Measurements from ENCODE around the gene RGS12. TPM values are rescaled to one million over a fixed set of nuclear protein-coding genes. Genes with fewer than 3 reads are reported as not detected.

RGS12 gene
- total RNA-seq, 1 experiment from 2014 or later: 16.9 TPM

DNA sequence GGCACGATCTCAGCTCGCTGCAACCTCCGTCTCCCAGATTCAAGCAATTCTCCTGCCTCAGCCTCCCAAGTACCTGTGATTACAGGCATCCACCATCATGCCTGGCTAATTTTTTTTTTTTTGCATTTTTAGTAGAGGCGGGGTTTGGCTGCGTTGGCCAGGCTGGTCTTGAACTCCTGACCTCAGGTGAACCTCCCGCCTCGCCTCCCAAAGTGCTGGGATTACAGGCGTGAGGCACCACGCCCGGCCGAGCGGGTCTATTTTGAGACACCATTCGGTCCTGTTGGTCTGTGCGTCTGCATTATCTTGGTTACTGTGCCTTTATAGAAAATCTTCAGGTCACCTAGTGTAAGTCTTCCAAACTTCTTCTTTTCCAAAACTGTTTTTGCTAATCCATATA lies 21.7 kb upstream of the RGS12 start:
- H4K5ac ChIP-seq (ENCODE audit: insufficient read length, low read depth, low read length): no peak overlapping the region
- TF ChIP-seq, protein P1, sequence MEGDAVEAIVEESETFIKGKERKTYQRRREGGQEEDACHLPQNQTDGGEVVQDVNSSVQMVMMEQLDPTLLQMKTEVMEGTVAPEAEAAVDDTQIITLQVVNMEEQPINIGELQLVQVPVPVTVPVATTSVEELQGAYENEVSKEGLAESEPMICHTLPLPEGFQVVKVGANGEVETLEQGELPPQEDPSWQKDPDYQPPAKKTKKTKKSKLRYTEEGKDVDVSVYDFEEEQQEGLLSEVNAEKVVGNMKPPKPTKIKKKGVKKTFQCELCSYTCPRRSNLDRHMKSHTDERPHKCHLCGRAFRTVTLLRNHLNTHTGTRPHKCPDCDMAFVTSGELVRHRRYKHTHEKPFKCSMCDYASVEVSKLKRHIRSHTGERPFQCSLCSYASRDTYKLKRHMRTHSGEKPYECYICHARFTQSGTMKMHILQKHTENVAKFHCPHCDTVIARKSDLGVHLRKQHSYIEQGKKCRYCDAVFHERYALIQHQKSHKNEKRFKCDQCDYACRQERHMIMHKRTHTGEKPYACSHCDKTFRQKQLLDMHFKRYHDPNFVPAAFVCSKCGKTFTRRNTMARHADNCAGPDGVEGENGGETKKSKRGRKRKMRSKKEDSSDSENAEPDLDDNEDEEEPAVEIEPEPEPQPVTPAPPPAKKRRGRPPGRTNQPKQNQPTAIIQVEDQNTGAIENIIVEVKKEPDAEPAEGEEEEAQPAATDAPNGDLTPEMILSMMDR (conservative IDR thresholded peaks at IDR 0.05): no peak
- H3K56ac ChIP-seq (ENCODE audit: insufficient read length, low read depth, low read length): no peak overlapping the region
- H3K23me2 ChIP-seq (ENCODE audit: insufficient read length, low read depth, low read length, poor library complexity, severe bottlenecking): no peaks in the 10 kb centered on the region
- no peak overlapping the region for H2BK120ac ChIP-seq (ENCODE audit: low read depth, low read length, poor library complexity, severe bottlenecking)
- H3K4me1 ChIP-seq (ENCODE audit: insufficient read depth, low read length): no peaks in the 10 kb centered on the region
- no peak overlapping the region for H3K23ac ChIP-seq (ENCODE audit: insufficient read length, low read depth, low read length)
- Mint-ChIP-seq H3K27me3 (ENCODE audit: low read depth) (peaks cover 8% of the 10 kb centered on the region), H3K36me3 (ENCODE audit: insufficient read depth in 1 of 3, low read depth in 3 of 3) (no peaks in the 10 kb centered on the region), H3K4me1 (peaks cover 4 to 14% of the 10 kb centered on the region in 2 experiments; a peak in 3 of 4 replicates), H3K4me3 (no peak overlapping the region), H3K27ac (no peak overlapping the region), H3K9me3 (no peaks in the 10 kb centered on the region)
- H2AFZ ChIP-seq (ENCODE audit: low read length): no peak overlapping the region
- H3K4me2 ChIP-seq (ENCODE audit: insufficient read depth, insufficient read length, low read length): no peak overlapping the region
- no peaks in the 10 kb centered on the region for H3K9me3 ChIP-seq (ENCODE audit: control insufficient read depth, low read depth, low read length)
- H3K27ac ChIP-seq (ENCODE audit: insufficient read length, low read depth, low read length): no peak overlapping the region
- H4K8ac ChIP-seq (replicated peaks; ENCODE audit: insufficient read length, low read depth, low read length): no peak overlapping the region
- no peak overlapping the region for H4K91ac ChIP-seq (ENCODE audit: insufficient read length, low read depth, low read length)
- no CpG with 5 or more reads among the region's 14 CpGs for WGBS (ENCODE audit: extremely low coverage, insufficient read length, low lambda C conversion rate)
- no peak overlapping the region for H2BK15ac ChIP-seq (ENCODE audit: low read depth, low read length)
- H3T11ph ChIP-seq (ENCODE audit: low read length): no peak overlapping the region
- H2BK12ac ChIP-seq (ENCODE audit: insufficient read length, low read depth, low read length): no peak overlapping the region
- H3K9ac ChIP-seq (ENCODE audit: extremely low read depth, insufficient read length, low read length): no peak overlapping the region
- no peaks in the 10 kb centered on the region for H3K27me3 ChIP-seq (ENCODE audit: insufficient read depth, low read length)
- no peak overlapping the region for H3K14ac ChIP-seq (ENCODE audit: insufficient read depth, low read length)
- no peaks in the 10 kb centered on the region for H4K20me1 ChIP-seq (ENCODE audit: control insufficient read depth, insufficient read depth, insufficient read length)
- no peak for DNase-seq
- no peaks in the 10 kb centered on the region for H3K79me1 ChIP-seq (ENCODE audit: insufficient read depth, low read depth, low read length, poor library complexity, severe bottlenecking)
- H3K18ac ChIP-seq (ENCODE audit: insufficient read length, low read depth, low read length): no peak overlapping the region
- H2BK20ac ChIP-seq (ENCODE audit: low read depth, low read length, poor library complexity, severe bottlenecking): no peak overlapping the region
- no peaks in the 10 kb centered on the region for H3K79me2 ChIP-seq (ENCODE audit: insufficient read depth, low read length)
- H2BK5ac ChIP-seq (ENCODE audit: insufficient read length, low read length): no peak overlapping the region
- H3K4ac ChIP-seq (ENCODE audit: low read depth, low read length): no peak overlapping the region
- H2AK5ac ChIP-seq (ENCODE audit: insufficient read length, low read length): no peak overlapping the region

Data from H9 (cell line).